Stimulated activated CD8-positive, alpha-beta memory T cell treated with anti-CD3 and anti-CD28 coated beads, Interleukin-12 subunit alpha, Interleukin-12 subunit beta, amount 100 ng/mL, for 24 hours (primary cell): ENCODE data around the gene CDC6.

Experiments used
- DNase-seq: peaks from one replicate; pipeline ENCODE4 v3.0.0-alpha.2; 2020; ENCODE audit errors: extremely low read depth

Gene CDC6

GRCh38 chr17:40323391-40324381 lies 36.0 kb downstream of the CDC6 start:
- no peak for DNase-seq

- DNase-seq, result no peak
Observed at GRCh38 chr17:40325156-40326013, 37.7 kb downstream of the CDC6 start.

GRCh38 chr17:40326014-40326831 lies 38.5 kb downstream of the CDC6 start:
- no peak for DNase-seq

- no peak for DNase-seq
Observed at GRCh38 chr17:40326832-40327199, 39.1 kb downstream of the CDC6 start.

GRCh38 chr17:40327244-40327729 lies 39.6 kb downstream of the CDC6 start:
- no peak for DNase-seq

- DNase-seq, result no peak
Observed at GRCh38 chr17:40327735-40328385, 40.2 kb downstream of the CDC6 start.

GRCh38 chr17:40328386-40328766 lies 40.7 kb downstream of the CDC6 start:
- no peak for DNase-seq

- no peak for DNase-seq
Observed at GRCh38 chr17:40329839-40330794, 42.4 kb downstream of the CDC6 start.

- no peak for DNase-seq
Observed at GRCh38 chr17:40330850-40331470, 43.3 kb downstream of the CDC6 start.

- DNase-seq, result no peak
Observed at GRCh38 chr17:40331743-40332641, 44.3 kb downstream of the CDC6 start.

- DNase-seq, result no peak
Observed at GRCh38 chr17:40333781-40334448, 46.2 kb downstream of the CDC6 start.

- no peak for DNase-seq
Observed at GRCh38 chr17:40335620-40336019, 47.9 kb downstream of the CDC6 start.

GRCh38 chr17:40337351-40337750 lies 49.7 kb downstream of the CDC6 start:
- DNase-seq, result no peak

- no peak for DNase-seq
Observed at GRCh38 chr17:40338058-40338457, 50.4 kb downstream of the CDC6 start.

- no peak for DNase-seq
Observed at GRCh38 chr17:40338941-40339649, 51.4 kb downstream of the CDC6 start.

- no peak for DNase-seq
Observed at GRCh38 chr17:40340327-40340726, 52.6 kb downstream of the CDC6 start.
